MM.1S (cell line): ENCODE measurements around the gene BTBD9.

ENCODE experiments used
- DNase-seq: peaks from one replicate; pipeline ENCODE4 v3.0.0-alpha.2; 2015
- H2AFZ ChIP-seq: fragments of 300-600 bp; sonication (generic); 2 replicates; pipeline ENCODE4 v1.6.0; 2016; ENCODE audit warnings: antibody characterized with exemption, low read length
- H3F3A ChIP-seq: fragments of 300-600 bp; sonication (generic); 2 replicates; pipeline ENCODE4 v1.6.1; 2016; ENCODE audit warnings: mild to moderate bottlenecking, antibody characterized with exemption, low read length, moderate library complexity, mixed read lengths; ENCODE audit not compliant: insufficient read depth
- H3K27ac ChIP-seq: fragments of 300-600 bp; sonication (generic); 2 replicates; pipeline ENCODE4 v1.5.1; 2016; ENCODE audit warnings: mild to moderate bottlenecking, low read length
- H3K27me3 ChIP-seq: fragments of 300-600 bp; sonication (generic); replicated peaks from 2 replicates; pipeline ENCODE4 v1.6.0; 2016; ENCODE audit warnings: low read length; ENCODE audit not compliant: insufficient read depth
- H3K36me3 ChIP-seq: fragments of 300-600 bp; sonication (generic); replicated peaks from 2 replicates; pipeline ENCODE4 v1.6.1; 2016; ENCODE audit warnings: mild to moderate bottlenecking, low read length, mixed read lengths; ENCODE audit not compliant: insufficient read depth
- H3K4me1 ChIP-seq: fragments of 300-600 bp; sonication (generic); 2 replicates; pipeline ENCODE4 v1.6.1; 2016; ENCODE audit warnings: low read length, mixed read lengths
- H3K4me2 ChIP-seq: fragments of 300-600 bp; sonication (generic); 2 replicates; pipeline ENCODE4 v1.6.0; 2016; ENCODE audit warnings: low read depth, low read length
- H3K4me3 ChIP-seq: fragments of 300-600 bp; sonication (generic); 2 replicates; pipeline ENCODE4 v1.5.1; 2016; ENCODE audit warnings: low read length, mixed read lengths
- H3K79me2 ChIP-seq: fragments of 300-600 bp; sonication (generic); 2 replicates; pipeline ENCODE4 v1.6.1; 2016; ENCODE audit warnings: mixed run types, low read length, mixed read lengths
- H3K9ac ChIP-seq: fragments of 300-600 bp; sonication (generic); 2 replicates; pipeline ENCODE4 v1.6.1; 2016; ENCODE audit warnings: low read length, mixed read lengths
- H3K9me2 ChIP-seq: fragments of 300-600 bp; sonication (generic); replicated peaks from 2 replicates; pipeline ENCODE4 v1.6.1; 2016; ENCODE audit warnings: mild to moderate bottlenecking, low read length, mixed read lengths; ENCODE audit not compliant: insufficient read depth
- H3K9me3 ChIP-seq: fragments of 300-600 bp; sonication (generic); replicated peaks from 2 replicates; pipeline ENCODE4 v1.6.1; 2016; ENCODE audit warnings: mild to moderate bottlenecking, low read length, mixed read lengths; ENCODE audit not compliant: insufficient read depth
- H4K20me1 ChIP-seq: fragments of 300-600 bp; sonication (generic); 2 replicates; pipeline ENCODE4 v1.6.1; 2016; ENCODE audit warnings: mild to moderate bottlenecking, low read length, moderate library complexity, mixed read lengths; ENCODE audit not compliant: insufficient read depth
- CTCF ChIP-seq: fragments of 300-600 bp; sonication (generic); IDR thresholded peaks from 2 replicates; pipeline ENCODE4 v1.5.1; 2016; ENCODE audit warnings: antibody characterized with exemption, low read length, mixed read lengths
- EZH2 ChIP-seq: fragments of 300-600 bp; sonication (generic); optimal IDR thresholded peaks from 2 replicates; pipeline ENCODE3; 2017; ENCODE audit warnings: low read depth, mild to moderate bottlenecking, antibody characterized with exemption, low read length, mixed read lengths
- EZH2phosphoT487 ChIP-seq: fragments of 300-600 bp; sonication (generic); IDR thresholded peaks from 2 replicates; pipeline ENCODE4 v1.6.1; 2018; ENCODE audit warnings: antibody characterized with exemption, low read length

BTBD9 gene

GRCh38 chr6:38492031-38492430, 147.7 kb downstream of the BTBD9 start:
- H3F3A ChIP-seq, result no peaks in the 10 kb centered on the region
- H3K79me2 ChIP-seq, result no peaks in the 10 kb centered on the region
- no peak for TF ChIP-seq CTCF
- TF ChIP-seq EZH2phosphoT487, result no peak
- TF ChIP-seq EZH2, result no peak
- H4K20me1 ChIP-seq, result no peaks in the 10 kb centered on the region
- no peaks in the 10 kb centered on the region for H3K9me3 ChIP-seq
- H3K27me3 ChIP-seq, result no peaks in the 10 kb centered on the region
- no peaks in the 10 kb centered on the region for H3K9me2 ChIP-seq
- no peak overlapping the region for H3K4me2 ChIP-seq
- no peak overlapping the region for H3K27ac ChIP-seq
- H2AFZ ChIP-seq, result no peak overlapping the region
- no peak overlapping the region for H3K4me3 ChIP-seq
- no peak overlapping the region for H3K9ac ChIP-seq
- no peaks in the 10 kb centered on the region for H3K4me1 ChIP-seq
- no peak for DNase-seq
- H3K36me3 ChIP-seq, result no peaks in the 10 kb centered on the region

GRCh38 chr6:38489951-38490350, 149.8 kb downstream of the BTBD9 start:
- Histone ChIP-seq H3K9me2 (no peaks in the 10 kb centered on the region), H3K27me3 (no peaks in the 10 kb centered on the region), H3K4me3 (no peak overlapping the region), H3K4me1 (no peaks in the 10 kb centered on the region), H2AFZ (no peak overlapping the region), H3K27ac (no peak overlapping the region), H3F3A (no peaks in the 10 kb centered on the region), H3K79me2 (no peaks in the 10 kb centered on the region), H4K20me1 (no peaks in the 10 kb centered on the region), H3K9me3 (no peaks in the 10 kb centered on the region), H3K4me2 (no peak overlapping the region), H3K36me3 (no peaks in the 10 kb centered on the region), H3K9ac (no peak overlapping the region)
- no peak for DNase-seq
- no peak for TF ChIP-seq EZH2phosphoT487
- TF ChIP-seq CTCF, result no peak
- no peak for TF ChIP-seq EZH2

GRCh38 chr6:38487423-38487822, 152.3 kb downstream of the BTBD9 start:
- Histone ChIP-seq H3K9me3 (no peaks in the 10 kb centered on the region), H3F3A (no peaks in the 10 kb centered on the region), H3K4me3 (no peak overlapping the region), H3K79me2 (no peaks in the 10 kb centered on the region), H3K9me2 (no peaks in the 10 kb centered on the region), H3K9ac (no peak overlapping the region), H3K4me2 (no peak overlapping the region), H2AFZ (no peak overlapping the region), H3K4me1 (no peaks in the 10 kb centered on the region), H3K36me3 (no peaks in the 10 kb centered on the region), H3K27ac (no peak overlapping the region), H4K20me1 (no peaks in the 10 kb centered on the region), H3K27me3 (no peaks in the 10 kb centered on the region)
- TF ChIP-seq EZH2, result no peak
- TF ChIP-seq CTCF, result no peak
- TF ChIP-seq EZH2phosphoT487, result no peak
- DNase-seq, result no peak
